ENCODE measurements around the gene GOLGA7B.
A peak's percentile ranks its signal among the peaks of the same experiment; 100 is the strongest.

GOLGA7B gene

DNA sequence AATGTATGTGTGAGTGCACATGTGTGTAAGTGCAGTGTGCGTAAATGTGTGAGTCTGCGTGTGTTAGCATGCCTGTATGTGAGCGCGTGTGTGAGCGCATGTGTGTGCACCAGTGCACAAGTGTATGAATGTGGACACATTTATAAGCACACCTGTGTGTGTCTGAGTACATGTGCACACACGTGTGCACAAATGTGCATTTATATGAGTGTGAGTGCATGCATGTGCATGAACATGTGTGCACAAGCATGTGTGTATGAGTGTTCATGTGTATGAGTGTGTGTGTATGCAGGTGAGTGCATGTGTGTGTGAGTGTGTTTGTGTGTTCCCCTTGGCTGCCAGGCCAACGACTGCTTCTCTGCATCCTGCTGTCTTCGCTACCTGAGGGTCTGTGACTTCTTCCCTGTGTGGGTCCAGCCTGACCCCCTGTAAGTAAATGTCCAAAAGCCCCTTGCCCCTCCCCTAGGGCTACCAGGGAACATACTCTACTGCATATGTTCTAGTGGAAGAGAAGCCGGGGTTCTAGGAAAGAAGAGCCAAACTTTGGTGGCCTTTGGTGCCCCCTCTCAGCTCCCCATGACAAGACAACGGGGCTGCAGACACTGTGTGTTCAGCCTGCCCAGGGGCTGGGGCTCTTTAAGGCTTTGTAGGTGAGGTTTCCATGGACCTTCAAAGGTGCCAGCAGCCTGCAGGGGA is 17.0 kb downstream of the GOLGA7B start:
- no peak overlapping the region for H3K4me3 ChIP-seq (ENCODE audit: low read length)
- TF ChIP-seq, protein P1, sequence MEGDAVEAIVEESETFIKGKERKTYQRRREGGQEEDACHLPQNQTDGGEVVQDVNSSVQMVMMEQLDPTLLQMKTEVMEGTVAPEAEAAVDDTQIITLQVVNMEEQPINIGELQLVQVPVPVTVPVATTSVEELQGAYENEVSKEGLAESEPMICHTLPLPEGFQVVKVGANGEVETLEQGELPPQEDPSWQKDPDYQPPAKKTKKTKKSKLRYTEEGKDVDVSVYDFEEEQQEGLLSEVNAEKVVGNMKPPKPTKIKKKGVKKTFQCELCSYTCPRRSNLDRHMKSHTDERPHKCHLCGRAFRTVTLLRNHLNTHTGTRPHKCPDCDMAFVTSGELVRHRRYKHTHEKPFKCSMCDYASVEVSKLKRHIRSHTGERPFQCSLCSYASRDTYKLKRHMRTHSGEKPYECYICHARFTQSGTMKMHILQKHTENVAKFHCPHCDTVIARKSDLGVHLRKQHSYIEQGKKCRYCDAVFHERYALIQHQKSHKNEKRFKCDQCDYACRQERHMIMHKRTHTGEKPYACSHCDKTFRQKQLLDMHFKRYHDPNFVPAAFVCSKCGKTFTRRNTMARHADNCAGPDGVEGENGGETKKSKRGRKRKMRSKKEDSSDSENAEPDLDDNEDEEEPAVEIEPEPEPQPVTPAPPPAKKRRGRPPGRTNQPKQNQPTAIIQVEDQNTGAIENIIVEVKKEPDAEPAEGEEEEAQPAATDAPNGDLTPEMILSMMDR (IDR thresholded peaks at IDR 0.05; ENCODE audit: insufficient read depth, low read depth, low read length, missing control alignments), result no peak
- no peak for DNase-seq (ENCODE audit: low read depth)

DNA sequence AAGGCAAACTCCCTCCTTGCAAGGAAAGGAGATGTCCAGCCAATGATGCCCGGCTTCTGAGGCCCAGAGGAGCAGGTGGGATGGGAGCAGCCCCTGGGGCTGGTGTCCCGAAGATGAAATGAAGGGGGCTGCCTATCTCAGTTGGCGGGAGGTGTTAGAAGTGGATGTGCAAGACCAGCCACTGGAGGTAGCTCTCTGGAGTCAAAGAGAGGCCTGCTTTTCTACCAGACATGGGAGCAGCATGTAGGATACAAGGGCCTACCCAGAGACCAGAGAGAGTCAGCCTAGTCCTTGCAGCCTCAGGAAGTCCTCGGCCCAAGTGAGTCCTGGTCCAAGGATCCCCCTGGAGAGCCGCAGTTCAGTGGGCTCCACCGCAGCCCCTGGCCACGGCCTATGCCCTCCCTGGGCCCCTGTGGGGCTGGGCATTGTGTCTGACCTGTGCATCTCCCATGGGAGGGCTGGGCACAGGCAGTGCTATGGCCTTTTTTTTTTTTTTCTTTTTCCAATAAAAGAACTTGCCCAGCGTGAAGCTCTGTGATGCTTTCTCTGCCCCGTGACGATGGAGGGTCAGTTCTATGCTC is 17.7 kb downstream of the GOLGA7B start:
- DNase-seq (ENCODE audit: low read depth), result no peak
- TF ChIP-seq, protein P1 (IDR thresholded peaks at IDR 0.05; ENCODE audit: insufficient read depth, low read depth, low read length, missing control alignments), result no peak

DNA sequence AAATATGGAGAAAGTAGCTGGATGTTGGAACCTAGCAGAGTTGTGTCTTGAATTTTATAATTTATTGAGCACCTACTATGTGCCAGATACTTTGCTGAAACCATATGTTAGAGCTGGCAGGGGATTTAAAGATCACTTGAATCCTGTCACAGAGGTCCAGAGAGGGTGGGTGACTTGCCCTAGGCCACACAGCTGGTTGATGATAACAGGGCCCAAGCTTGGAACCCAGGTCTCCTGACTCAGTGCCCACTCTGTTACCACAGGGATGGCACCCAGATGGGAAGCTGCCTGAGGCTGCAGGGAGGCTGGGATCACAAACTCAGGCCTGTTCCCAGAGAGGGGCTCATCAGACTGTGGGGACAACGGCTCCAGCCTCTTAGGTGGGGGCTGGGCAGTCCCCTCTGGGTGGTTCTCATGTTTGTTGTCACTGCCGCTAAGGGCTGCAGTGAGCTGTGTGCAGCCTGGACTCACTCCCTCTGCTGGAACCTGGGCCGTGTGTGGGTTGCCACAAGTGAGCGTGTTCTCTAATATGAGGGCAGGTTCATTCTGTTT is 18.6 kb downstream of the GOLGA7B start:
- TF ChIP-seq, protein P1 (IDR thresholded peaks at IDR 0.05; ENCODE audit: insufficient read depth, low read depth, low read length, missing control alignments), result peak; percentile 10
- DNase-seq (ENCODE audit: low read depth), result no peak
- no peak overlapping the region for H3K4me3 ChIP-seq (ENCODE audit: low read length)

More for the DNA sequence above, 17.7 kb downstream of the GOLGA7B start:
- no peak overlapping the region for H3K4me3 ChIP-seq (ENCODE audit: low read length)

DNA sequence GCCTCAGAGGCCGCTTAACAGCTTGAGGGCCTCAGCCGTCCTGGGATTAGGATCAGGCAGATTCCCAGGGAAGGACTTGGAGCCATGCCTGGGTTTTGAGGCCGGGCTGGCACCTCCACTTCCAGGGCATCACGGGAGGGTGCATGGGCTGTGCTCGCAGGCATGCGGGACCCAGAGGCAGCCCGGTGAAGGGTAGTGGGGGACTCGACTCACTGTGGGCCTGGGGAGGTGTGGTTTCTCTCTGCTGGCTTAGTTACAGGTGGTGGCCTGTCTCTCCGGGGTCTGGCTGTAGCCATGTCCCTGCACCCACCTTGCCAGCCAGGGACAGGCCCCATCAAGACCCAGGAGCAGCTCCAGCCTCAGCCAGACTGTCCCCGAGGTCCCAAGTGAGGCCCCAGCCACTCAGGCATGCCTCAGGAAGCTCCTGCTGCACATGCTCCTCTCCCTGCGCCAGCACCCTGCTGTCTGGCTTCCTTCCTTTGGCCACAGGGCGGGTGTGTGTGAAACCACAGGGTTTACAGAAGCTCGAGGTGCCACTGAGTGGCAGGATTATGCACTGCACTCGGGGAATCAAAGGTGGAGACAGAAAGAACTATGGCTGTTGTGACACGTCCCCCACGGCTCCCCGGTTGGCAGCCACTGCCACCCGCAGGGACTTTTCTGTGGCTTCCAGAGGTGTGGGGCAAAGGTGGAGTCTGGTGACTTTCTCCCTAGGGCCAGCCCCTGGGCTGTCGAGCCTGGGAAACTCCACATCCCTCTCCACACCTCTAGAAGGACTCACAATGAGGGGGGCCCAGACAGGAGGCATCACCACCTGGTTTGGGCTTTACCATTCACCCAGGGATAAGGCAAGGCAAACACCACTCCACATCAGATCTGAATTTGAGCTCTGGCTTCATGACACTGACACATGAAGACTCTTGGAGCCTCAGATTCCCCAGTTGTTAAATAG is 19.7 kb downstream of the GOLGA7B start:
- peak; percentile 90 for DNase-seq (ENCODE audit: low read depth)
- TF ChIP-seq, protein P1 (IDR thresholded peaks at IDR 0.05; ENCODE audit: insufficient read depth, low read depth, low read length, missing control alignments), result peak; percentile 94
- H3K4me3 ChIP-seq (ENCODE audit: low read length), result no peak overlapping the region

DNA sequence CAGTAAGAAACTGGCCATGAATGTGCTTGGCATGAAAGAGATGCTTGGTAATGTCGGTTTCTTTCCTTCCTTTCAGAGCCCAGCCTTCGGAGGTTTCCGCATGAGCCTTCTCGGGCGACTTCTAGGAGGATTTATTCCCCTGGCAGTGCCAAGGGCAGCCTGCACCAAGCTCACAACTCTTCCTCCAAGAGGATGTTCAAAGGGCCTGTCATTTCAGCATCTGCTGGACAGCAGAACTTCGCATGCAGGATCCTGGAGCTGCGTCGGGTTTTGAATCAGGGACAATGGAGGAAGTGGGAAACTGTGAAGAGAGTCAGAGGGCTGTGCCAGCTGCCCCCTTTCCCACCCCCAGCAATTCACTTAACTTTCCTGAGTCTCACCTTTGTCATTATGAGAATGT is 21.3 kb downstream of the GOLGA7B start:
- TF ChIP-seq, protein P1 (IDR thresholded peaks at IDR 0.05; ENCODE audit: insufficient read depth, low read depth, low read length, missing control alignments), result no peak
- H3K4me3 ChIP-seq (ENCODE audit: low read length), result no peak overlapping the region
- no peak for DNase-seq (ENCODE audit: low read depth)

DNA sequence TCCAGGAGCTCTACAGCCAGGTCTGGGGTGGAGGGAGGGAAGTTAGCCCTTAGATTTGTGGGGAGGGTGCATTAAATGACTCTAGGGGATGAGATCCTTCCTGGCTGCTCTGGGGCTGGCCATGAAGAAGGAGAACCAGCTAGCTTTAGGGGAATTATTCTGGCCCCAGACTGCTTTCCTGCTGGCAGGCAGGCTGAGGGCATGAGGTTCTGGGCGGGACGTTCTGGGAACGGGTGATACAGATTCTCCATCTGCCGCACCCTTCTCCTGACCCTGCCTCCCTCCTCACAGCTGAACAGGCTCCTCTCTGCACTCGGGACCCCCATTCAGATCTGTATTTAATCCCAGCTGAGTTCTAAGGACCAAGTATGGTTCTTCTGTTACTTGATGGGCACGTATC is 23.9 kb downstream of the GOLGA7B start:
- TF ChIP-seq, protein P1 (IDR thresholded peaks at IDR 0.05; ENCODE audit: insufficient read depth, low read depth, low read length, missing control alignments), result no peak
- DNase-seq (ENCODE audit: low read depth), result no peak
- H3K4me3 ChIP-seq (ENCODE audit: low read length), result no peak overlapping the region
